Stimulated activated CD8-positive, alpha-beta memory T cell treated with anti-CD3 and anti-CD28 coated beads, Interleukin-15, amount 100 ng/mL, for 24 hours (primary cell): ENCODE measurements around the gene SULT1A1.
"Not testable (repeated sequence)": the region's sequence is repeated elsewhere in the genome, so short reads cannot be mapped to it uniquely, and the experiment has no call there.

Experiments
- DNase-seq: peaks from one replicate; pipeline ENCODE4 v3.0.0-alpha.2; 2020; ENCODE audit warnings: low read depth

Gene SULT1A1

GRCh38 chr16:28608867-28609596, 812 bp downstream of the SULT1A1 start:
- DNase-seq = not testable (repeated sequence)

- not testable (repeated sequence) for DNase-seq
These were observed 1.4 kb downstream of the SULT1A1 start for GRCh38 chr16:28608496-28608808.

GRCh38 chr16:28607681-28608495, 2.0 kb downstream of the SULT1A1 start:
- DNase-seq = not testable (repeated sequence)

GRCh38 chr16:28607116-28607623, 2.7 kb downstream of the SULT1A1 start:
- DNase-seq = no peak

- DNase-seq = no peak
These were observed 3.3 kb downstream of the SULT1A1 start for GRCh38 chr16:28606291-28607115.

GRCh38 chr16:28604186-28604565, 5.7 kb downstream of the SULT1A1 start:
- no peak for DNase-seq

GRCh38 chr16:28603381-28604185, 6.3 kb downstream of the SULT1A1 start:
- no peak for DNase-seq

- DNase-seq = no peak
These were observed 7.3 kb downstream of the SULT1A1 start for GRCh38 chr16:28602529-28602928.

- DNase-seq = not testable (repeated sequence)
These were observed 7.8 kb downstream of the SULT1A1 start for GRCh38 chr16:28602062-28602461.

GRCh38 chr16:28601589-28601988, 8.3 kb downstream of the SULT1A1 start:
- DNase-seq = not testable (repeated sequence)

- not testable (repeated sequence) for DNase-seq
These were observed 8.9 kb downstream of the SULT1A1 start for GRCh38 chr16:28600965-28601364.

GRCh38 chr16:28599377-28600285, 10.2 kb downstream of the SULT1A1 start:
- not testable (repeated sequence) for DNase-seq

GRCh38 chr16:28597692-28598261, 12.1 kb downstream of the SULT1A1 start:
- no peak for DNase-seq

GRCh38 chr16:28596840-28597691, 12.8 kb downstream of the SULT1A1 start, which contains the start of gene SULT1A2:
SULT1A2 (minus strand) TSS chr16:28597050; CDS start chr16:28595930, 1,120 bp downstream.
- no peak for DNase-seq

GRCh38 chr16:28596115-28596630, 13.7 kb downstream of the SULT1A1 start:
- DNase-seq = no peak

- not testable (repeated sequence) for DNase-seq
These were observed 14.4 kb downstream of the SULT1A1 start for GRCh38 chr16:28595451-28595850.

GRCh38 chr16:28592979-28593553, 16.8 kb downstream of the SULT1A1 start:
- DNase-seq = no peak

- no peak for DNase-seq
These were observed 17.3 kb downstream of the SULT1A1 start for GRCh38 chr16:28592511-28592910.
